ENCODE results near the gene MYO18A.

DNA sequence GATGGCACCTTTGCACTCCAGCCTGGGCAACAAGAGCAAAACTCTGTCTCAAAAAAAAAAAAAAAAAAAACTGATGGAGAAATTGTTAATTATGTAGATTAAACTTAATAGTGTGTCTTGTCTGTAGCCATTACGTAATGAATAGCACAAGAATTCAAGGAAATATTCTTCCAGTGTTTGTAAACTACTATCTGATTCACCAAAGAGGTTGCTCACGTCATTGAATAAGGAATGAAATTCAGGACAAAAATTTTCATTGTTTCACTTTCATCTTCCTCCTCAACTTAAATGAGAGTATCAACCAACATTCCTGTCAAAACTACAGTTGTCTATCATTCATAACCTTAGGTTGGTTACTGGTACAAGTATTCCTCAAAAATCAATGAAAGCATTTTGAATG, 30.7 kb upstream of the MYO18A start:
- TF ChIP-seq EZH2 (IDR thresholded peaks at IDR 0.05; ENCODE audit: insufficient read depth, poor library complexity, severe bottlenecking) (no peak), EZH2phosphoT487 (IDR thresholded peaks at IDR 0.05; ENCODE audit: insufficient read depth, low read depth) (no peak)
